ENCODE results near the gene SMYD3. TPM values are rescaled to one million over a fixed set of nuclear protein-coding genes. Genes with fewer than 3 reads are reported as not detected.

The SMYD3 gene
- total RNA-seq, 1 experiment from 2014 or later = 25.5 TPM

DNA sequence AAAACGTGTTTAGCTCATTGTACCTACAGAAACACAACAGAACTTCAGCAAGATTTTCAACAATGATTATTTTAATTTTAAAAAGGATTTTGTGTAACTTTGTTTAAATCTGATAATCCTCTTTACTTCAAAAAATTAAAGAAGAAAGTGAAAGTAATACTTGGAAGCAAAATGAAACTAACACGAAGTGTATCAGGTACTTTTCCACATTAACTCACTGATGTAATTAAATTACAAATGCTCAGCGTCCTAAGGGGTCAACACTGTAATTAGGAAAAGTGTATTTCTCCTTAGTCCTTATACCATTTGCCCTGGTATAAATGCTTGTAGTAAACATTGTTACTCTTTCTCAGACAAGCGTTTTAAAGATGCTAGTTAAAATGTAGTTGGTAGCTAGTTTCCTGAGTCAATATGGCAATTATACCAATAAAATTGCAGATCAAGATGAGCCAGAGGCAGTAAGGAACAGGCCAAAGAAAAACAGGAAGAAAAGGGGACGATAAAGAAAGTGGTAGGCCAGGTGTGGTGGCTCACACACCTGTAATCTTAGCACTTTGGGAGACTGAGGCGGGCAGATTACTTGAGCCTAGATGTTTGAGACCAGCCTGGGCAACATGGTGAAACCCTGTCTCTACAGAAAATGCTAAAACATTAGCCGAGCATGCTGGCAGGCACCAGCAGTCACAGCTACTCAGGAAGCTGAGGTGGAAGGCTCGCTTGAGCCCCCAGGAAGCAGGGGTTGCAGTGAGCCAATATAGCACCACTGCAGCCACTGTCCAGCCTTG is 553.0 kb downstream of the SMYD3 start:
- Histone ChIP-seq H4K20me1 (ENCODE audit: control insufficient read depth, insufficient read depth, insufficient read length) (no peaks in the 10 kb centered on the region), H3K79me2 (ENCODE audit: insufficient read depth, low read length) (no peaks in the 10 kb centered on the region), H3K18ac (ENCODE audit: insufficient read length, low read depth, low read length) (no peak overlapping the region), H3K23me2 (ENCODE audit: insufficient read length, low read depth, low read length, poor library complexity, severe bottlenecking) (no peaks in the 10 kb centered on the region), H3K27ac (ENCODE audit: insufficient read length, low read depth, low read length) (no peak overlapping the region), H3K79me1 (ENCODE audit: insufficient read depth, low read depth, low read length, poor library complexity, severe bottlenecking) (no peaks in the 10 kb centered on the region), H2BK20ac (ENCODE audit: low read depth, low read length, poor library complexity, severe bottlenecking) (no peak overlapping the region), H4K91ac (ENCODE audit: insufficient read length, low read depth, low read length) (no peak overlapping the region), H2BK5ac (ENCODE audit: insufficient read length, low read length) (no peak overlapping the region), H3K4me2 (ENCODE audit: insufficient read depth, insufficient read length, low read length) (no peak overlapping the region), H2AFZ (ENCODE audit: low read length) (no peak overlapping the region), H3T11ph (ENCODE audit: low read length) (no peak overlapping the region), H2BK120ac (ENCODE audit: low read depth, low read length, poor library complexity, severe bottlenecking) (no peak overlapping the region), H2BK12ac (ENCODE audit: insufficient read length, low read depth, low read length) (no peak overlapping the region), H3K56ac (ENCODE audit: insufficient read length, low read depth, low read length) (no peak overlapping the region), H3K27me3 (ENCODE audit: insufficient read depth, low read length) (no peaks in the 10 kb centered on the region), H3K4ac (ENCODE audit: low read depth, low read length) (no peak overlapping the region), H3K23ac (ENCODE audit: insufficient read length, low read depth, low read length) (no peak overlapping the region), H2BK15ac (ENCODE audit: low read depth, low read length) (no peak overlapping the region), H2AK5ac (ENCODE audit: insufficient read length, low read length) (no peak overlapping the region), H4K5ac (ENCODE audit: insufficient read length, low read depth, low read length) (no peak overlapping the region), H3K9ac (ENCODE audit: extremely low read depth, insufficient read length, low read length) (no peak overlapping the region), H3K4me1 (ENCODE audit: insufficient read depth, low read length) (no peaks in the 10 kb centered on the region), H3K14ac (ENCODE audit: insufficient read depth, low read length) (no peak overlapping the region), H4K8ac (replicated peaks; ENCODE audit: insufficient read length, low read depth, low read length) (no peak overlapping the region), H3K9me3 (ENCODE audit: control insufficient read depth, low read depth, low read length) (no peaks in the 10 kb centered on the region)
- no peaks in the 10 kb centered on the region for H3K36me3 Mint-ChIP-seq (ENCODE audit: insufficient read depth in 1 of 3, low read depth in 3 of 3)
- 0 out of 7 replicates have a peak overlapping the region, but pooled peaks of 1 of the 3 experiments have one; percentile 20 for H3K27ac Mint-ChIP-seq
- TF ChIP-seq, protein P1, sequence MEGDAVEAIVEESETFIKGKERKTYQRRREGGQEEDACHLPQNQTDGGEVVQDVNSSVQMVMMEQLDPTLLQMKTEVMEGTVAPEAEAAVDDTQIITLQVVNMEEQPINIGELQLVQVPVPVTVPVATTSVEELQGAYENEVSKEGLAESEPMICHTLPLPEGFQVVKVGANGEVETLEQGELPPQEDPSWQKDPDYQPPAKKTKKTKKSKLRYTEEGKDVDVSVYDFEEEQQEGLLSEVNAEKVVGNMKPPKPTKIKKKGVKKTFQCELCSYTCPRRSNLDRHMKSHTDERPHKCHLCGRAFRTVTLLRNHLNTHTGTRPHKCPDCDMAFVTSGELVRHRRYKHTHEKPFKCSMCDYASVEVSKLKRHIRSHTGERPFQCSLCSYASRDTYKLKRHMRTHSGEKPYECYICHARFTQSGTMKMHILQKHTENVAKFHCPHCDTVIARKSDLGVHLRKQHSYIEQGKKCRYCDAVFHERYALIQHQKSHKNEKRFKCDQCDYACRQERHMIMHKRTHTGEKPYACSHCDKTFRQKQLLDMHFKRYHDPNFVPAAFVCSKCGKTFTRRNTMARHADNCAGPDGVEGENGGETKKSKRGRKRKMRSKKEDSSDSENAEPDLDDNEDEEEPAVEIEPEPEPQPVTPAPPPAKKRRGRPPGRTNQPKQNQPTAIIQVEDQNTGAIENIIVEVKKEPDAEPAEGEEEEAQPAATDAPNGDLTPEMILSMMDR (conservative IDR thresholded peaks at IDR 0.05) = no peak
- DNase-seq = no peak
- H3K9me3 Mint-ChIP-seq = no peaks in the 10 kb centered on the region; a peak in 1 of 5 replicates
- H3K4me3 Mint-ChIP-seq = no peak overlapping the region
- H3K27me3 Mint-ChIP-seq (ENCODE audit: low read depth) = no peaks in the 10 kb centered on the region
- WGBS (ENCODE audit: extremely low coverage, insufficient read length, low lambda C conversion rate) = no CpG with 5 or more reads among the region's 8 CpGs
- H3K4me1 Mint-ChIP-seq = peaks cover 0 to 12% of the 10 kb centered on the region in 2 experiments

Measured in H9 (cell line).